Keratinocyte (primary cell): Measurements from ENCODE around the gene SLC37A1.

Experiments
- EZH2 ChIP-seq: IDR thresholded peaks from one replicate; pipeline ENCODE4 v1.6.1; 2012; ENCODE audit warnings: inconsistent platforms, mild to moderate bottlenecking, low read length, moderate library complexity
- TF ChIP-seq, protein P1 (sequence below), 3 experiments: IDR thresholded peaks in 1 of 3; conservative IDR thresholded peaks in 1 of 3; optimal IDR thresholded peaks in 1 of 3; 2 replicates in 2 of 3; 3 replicates in 1 of 3; pipeline versions ENCODE3 to v1.5.1; 2011; ENCODE audit warnings: low read length in 3 of 3, mild to moderate bottlenecking in 3 of 3, moderate library complexity in 2 of 3, control low read depth in 1 of 3, inconsistent platforms in 1 of 3; ENCODE audit not compliant: insufficient read depth in 2 of 3; ENCODE audit errors: extremely low read depth in 1 of 3

DNA sequence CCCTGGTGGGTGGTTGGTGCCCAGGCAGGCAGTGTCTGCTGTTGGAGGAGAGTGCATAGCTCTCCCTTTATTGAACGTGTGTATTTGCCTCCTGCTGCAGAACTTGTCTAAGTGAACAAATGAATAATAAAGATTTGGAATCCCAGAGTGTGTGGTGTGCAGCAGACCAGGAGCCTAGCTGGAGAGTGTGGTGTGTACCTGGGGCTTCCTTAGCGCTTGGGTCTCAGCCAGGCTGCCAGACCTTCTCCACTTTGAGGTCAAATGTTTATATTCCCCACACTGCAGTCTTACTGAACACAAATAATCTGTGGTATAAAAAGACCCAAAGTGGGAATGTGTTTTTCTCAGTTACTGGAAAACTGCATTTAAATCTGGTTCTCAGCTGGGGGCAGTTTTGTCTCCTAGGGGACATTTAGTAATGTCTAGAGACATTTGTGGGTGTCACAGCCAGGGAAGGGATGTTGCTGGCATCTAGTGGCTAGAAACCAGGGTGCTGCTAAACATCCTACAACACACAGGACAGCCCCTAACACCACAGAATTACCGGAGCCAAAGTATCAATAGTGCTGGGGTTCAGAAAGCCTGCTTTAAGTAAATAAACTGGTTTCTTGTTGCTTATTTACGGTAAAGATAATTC is 23.6 kb downstream of the SLC37A1 start:
- TF ChIP-seq, protein P1, sequence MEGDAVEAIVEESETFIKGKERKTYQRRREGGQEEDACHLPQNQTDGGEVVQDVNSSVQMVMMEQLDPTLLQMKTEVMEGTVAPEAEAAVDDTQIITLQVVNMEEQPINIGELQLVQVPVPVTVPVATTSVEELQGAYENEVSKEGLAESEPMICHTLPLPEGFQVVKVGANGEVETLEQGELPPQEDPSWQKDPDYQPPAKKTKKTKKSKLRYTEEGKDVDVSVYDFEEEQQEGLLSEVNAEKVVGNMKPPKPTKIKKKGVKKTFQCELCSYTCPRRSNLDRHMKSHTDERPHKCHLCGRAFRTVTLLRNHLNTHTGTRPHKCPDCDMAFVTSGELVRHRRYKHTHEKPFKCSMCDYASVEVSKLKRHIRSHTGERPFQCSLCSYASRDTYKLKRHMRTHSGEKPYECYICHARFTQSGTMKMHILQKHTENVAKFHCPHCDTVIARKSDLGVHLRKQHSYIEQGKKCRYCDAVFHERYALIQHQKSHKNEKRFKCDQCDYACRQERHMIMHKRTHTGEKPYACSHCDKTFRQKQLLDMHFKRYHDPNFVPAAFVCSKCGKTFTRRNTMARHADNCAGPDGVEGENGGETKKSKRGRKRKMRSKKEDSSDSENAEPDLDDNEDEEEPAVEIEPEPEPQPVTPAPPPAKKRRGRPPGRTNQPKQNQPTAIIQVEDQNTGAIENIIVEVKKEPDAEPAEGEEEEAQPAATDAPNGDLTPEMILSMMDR (optimal IDR thresholded peaks at IDR 0.05 in 1 of 3, IDR thresholded peaks at IDR 0.05 in 1 of 3, conservative IDR thresholded peaks at IDR 0.05 in 1 of 3; ENCODE audit: extremely low read depth in 1 of 3, insufficient read depth in 2 of 3, low read length in 3 of 3): peak; percentile 15 to 50 (median 31)
- TF ChIP-seq EZH2: no peak
